G401 (cell line): ENCODE results near the gene CAMK4. TPM values are rescaled to one million over a fixed set of nuclear protein-coding genes. Genes with fewer than 3 reads are reported as not detected.

Experiments used
- DNase-seq: peaks from one replicate; pipeline ENCODE4 v3.0.0-alpha.2; 2015; ENCODE audit warnings: low spot score
- in situ Hi-C: cut with HindIII; loops from 2 replicates; pipeline ENCODE4 v1.10.0; 2016; ENCODE audit warnings: low sequenced_read_pairs, mixed read lengths
- total RNA-seq: library from RNA; depleted of rRNA; stranded (reverse); fragments of >200 nt; shearing (Covaris generic); gene quantifications from 2 replicates; pipeline ENCODE4 v1.2.3, GENCODE V29; 2014

Gene CAMK4
- total RNA-seq, 1 experiment from 2014 or later = not detected

DNA sequence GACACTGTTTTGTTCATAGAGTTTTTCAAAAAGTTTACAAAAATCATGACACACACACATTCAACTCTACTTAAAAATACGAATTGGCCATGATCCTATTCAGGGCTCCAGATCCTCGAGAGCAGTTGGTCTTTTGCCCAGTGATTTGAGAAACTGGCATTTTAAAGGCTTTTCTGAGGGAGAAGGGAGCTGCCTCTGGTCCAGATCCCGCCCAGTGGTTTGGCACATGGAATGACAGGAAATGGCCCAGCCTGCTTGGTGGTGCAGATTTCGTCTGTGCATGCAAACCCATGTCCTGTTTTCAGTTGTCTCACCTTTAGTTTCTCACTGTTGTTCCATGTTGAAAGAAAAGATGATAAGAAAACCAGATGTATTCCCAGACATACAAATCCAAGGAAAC, 3.6 kb downstream of the CAMK4 start:
- peak; percentile 75 for DNase-seq
- in situ Hi-C loops = no loop called here

DNA sequence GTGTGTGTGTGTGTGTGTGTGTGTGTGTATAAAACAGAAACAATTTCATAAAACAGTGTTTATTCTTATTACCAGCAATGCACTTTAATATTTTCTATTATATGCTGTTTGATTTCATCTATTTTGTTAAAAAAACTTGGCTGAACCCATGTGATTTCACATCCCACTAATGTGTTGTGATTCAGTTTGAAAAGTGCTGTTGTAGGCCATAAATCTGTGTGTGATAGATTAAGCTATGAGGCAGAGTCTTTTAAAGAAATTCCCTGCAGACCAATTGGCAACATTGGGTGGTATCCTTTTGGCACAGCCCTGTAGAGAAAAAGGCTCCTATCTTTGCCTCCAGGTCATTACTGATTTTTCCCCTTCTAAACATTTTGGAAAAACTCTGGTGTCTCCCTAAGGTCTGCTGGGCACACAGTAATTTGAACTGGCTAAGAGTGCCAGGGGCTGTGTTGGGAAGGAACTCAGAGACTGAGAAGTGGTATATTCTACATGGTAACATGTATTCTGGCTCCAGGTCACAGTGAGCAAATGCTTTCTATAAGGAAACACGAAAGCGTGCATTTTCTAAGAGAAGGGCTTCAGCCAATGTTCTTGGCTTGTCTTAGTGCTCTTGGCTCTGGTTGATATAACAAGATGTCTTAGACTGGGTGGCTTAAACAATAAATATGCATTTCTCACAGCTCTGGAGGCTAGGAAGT, 4.5 kb downstream of the CAMK4 start:
- in situ Hi-C loops = no loop called here
- DNase-seq = no peak

DNA sequence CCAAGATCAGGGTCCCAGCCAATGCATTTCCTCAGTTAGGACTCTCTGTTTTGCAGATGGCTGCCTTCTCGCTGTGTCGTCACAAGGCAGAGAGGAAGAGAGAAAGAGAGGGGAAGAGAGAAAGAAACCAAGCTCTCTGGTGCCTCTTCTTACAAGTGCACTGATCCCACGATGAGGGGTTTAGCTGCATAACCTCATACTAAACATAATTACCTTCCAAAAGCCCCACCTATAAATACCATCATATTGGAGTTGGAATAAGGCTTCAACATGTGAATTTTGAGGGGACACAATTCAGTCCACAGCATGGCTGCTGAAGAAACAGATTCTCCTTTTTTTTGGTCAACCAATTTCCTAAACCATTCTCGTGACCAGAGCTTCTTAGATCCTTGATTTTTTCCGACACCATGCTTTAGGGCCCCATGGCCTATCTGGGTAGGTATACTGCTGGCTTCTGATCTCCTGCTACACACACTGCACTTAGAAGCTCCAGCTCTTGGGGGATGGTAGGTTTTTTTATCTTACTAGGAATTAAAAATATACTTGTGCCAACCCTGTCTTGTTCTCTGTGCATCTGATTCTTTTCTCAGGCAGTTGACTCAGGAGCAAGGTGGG, 5.1 kb downstream of the CAMK4 start:
- peak; percentile 47 for DNase-seq
- in situ Hi-C loops = no loop called here

DNA sequence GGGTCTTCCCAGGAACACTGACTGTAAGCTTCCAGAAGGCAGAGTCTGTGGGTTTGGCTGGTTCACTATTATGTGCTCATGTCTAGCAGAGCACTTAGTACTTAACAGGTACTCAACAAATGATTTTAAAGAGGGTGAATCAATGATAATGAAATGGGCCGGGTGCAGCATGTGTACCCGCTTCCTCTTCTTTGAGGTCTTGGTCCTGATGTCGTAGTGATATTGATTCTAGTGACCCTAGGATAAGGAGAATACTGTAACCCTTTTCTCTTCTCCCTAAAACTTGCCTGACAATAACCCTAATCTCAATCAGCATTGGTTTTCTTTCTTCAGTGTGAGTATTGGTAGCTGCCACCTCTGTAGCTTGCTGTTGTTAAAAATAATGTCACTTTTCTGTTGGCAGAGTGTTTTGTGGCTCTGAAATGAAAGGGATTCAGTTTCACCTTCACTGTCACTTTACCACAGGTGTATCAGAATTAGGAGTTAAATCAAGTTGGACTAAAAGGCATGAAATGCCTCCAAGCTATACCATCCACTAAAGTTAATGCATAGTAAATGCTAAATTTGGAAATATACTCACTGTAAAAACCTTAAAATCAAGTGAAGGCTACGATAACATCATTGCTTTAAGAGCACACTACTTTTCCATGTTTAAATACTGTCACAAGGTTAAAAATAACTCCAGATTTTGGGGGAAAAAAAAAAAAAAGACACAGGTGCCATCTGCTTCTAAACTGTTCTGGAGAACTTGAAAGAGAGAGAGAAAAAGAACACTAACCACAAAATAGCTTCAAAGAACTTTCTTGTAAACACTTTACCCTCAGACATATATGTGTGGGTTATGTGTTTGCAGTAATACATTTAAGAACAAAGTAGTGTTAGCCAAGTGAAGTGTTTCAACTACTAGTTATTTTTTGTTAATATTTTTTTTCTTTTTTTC, 6.0 kb downstream of the CAMK4 start:
- DNase-seq = peak; percentile 63
- in situ Hi-C loops = no loop called here

DNA sequence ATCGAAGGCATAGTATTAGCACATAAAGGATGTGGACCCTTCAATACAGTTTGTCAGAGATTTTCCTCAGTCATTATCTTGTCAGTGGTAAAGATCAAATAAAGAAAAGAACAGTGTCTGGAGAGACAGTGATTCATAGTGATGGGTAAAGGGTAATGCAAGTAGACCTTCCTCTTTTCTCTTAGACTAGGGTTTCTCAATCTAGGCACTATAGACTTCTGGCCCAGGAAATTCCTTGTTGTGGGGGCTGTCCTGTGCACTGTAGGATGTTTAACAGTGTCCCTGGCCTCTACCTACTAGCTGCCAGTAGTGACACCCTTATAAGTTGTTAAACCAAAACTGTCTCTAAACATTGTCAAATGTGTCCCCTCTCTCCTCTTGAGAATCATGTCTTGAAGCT, 6.9 kb downstream of the CAMK4 start:
- in situ Hi-C loops = no loop called here

DNA sequence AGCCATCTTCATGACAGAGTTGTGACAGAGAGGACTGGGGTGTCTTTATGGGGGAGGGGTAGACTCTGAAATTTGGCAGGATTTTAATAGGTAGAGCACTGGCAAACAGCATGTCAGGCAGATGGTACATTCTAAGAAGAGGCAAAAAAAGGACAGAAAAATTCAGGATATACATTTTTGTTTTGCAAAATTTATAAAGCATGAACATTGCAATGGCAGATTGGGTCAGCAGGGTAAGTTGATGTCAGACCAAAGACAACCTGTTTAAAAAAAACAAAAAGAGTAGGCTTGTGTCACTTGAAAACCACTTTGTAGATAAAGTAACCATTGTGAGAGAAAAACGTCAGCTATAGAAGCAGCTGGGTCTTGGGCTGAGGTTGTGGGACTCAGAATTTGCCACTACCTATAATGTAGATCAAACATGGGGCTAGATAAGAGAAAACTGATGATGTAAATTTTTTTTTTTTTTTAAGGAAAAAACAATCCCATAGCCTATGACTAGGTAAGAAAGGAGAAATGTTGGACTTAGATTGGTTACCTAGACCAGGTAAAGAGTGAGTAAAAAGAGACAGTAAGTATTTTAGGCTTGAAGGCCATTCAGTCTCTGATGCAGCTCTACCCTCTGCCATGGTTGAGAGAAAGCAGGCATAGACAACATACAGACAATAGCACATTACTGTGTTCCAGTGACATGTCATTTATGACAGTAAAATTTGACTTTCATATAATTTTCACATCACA, 8.3 kb downstream of the CAMK4 start:
- in situ Hi-C loops = no loop called here
- peak; percentile 92 for DNase-seq

More for the DNA sequence above, 6.9 kb downstream of the CAMK4 start:
- DNase-seq = peak; percentile 50

DNA sequence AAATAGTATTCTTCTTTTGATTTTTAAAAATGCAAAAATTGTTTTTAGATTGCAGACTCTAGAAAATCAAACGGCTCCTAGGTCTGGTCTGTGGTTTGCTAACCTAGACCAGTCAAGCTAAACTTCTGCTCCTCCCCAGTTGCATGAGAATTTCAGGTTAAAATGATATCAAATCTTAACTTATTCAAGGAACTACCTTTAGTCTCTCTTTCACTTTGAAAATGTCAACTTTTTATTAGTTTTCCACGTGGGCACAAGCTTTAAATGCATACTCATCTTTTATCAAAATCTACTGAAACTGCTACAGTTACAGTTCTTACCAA, 8.8 kb downstream of the CAMK4 start:
- DNase-seq = no peak
- in situ Hi-C loops = no loop called here

DNA sequence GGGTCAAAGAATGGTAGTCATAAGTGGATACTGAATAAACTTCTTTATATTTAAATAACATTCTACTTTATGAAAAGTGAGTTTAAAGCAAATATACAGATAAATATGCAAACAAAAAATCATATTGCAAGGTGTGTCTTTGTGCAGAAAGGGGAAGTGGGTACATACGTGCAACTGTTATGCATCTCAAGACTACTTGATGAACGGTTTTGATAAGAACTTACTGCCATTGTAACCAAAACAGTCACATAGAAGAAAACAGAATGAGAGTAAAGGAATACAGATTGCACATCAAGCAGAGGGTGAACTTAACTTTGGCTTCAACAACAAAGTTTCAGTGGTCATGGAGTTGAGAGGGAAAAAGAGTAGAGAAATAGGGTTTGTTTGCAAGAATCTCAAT, 9.9 kb downstream of the CAMK4 start:
- in situ Hi-C loops = no loop called here

DNA sequence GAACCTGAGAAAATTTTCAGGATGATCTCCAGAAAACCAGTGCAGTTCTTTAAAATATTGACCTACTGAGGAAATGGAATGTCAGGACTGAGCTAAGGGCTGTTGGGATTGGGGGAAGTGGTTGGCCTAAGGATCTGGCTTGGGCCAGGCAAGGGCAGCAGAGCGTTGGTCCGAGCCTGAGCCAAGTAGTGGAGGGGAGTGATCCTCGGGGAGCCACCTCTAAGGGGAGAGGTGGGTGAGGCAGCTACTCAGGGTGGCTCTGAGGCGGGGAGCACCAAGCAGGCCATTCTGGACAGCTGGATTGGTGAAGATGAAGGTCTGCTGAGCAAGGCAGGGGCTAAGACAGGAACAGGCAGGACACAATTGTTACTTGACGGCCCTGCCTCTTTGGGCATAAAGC, 11.5 kb downstream of the CAMK4 start:
- in situ Hi-C loops = no loop called here
- DNase-seq = no peak

More for the DNA sequence above, 9.9 kb downstream of the CAMK4 start:
- DNase-seq = no peak

DNA sequence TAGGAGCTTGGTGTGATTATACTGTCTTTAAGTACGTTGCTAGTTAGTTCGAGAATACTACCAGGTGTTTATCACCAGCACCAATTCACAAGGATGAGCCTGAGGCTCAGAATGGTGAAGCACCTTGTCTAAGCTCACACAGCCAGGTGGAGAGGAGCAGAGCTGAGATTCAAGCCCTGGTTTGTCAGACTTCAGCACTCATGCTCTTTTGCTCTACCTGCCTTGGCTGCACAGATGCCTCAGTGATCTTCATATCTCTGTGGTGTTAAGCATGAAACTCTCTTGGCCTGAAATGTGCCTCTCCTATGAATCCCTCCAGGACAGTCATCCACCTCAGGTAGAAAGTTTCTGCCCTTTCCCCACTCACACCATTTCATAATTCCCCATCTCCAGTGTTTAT, 12.2 kb downstream of the CAMK4 start:
- in situ Hi-C loops = no loop called here
- peak; percentile 24 for DNase-seq

DNA sequence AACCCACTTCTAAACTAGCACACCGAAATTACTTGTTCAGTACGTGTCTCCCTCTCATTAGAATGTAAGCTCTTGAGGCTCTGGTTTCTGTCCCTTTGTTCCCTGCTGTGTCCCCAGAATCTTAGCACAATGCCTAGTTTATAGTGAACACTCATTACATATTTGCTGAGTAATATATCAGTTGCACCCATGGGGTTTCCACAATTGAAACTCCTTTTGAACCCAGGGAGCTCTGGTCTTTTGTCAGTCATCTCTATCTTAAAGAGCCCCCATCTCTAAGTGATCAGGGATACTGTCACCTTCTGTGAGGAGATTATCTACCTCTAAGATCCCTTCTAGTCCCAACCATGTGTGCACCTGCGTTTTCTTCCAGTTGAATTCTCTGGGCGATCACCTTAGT, 12.8 kb downstream of the CAMK4 start:
- no peak for DNase-seq
- in situ Hi-C loops = no loop called here

DNA sequence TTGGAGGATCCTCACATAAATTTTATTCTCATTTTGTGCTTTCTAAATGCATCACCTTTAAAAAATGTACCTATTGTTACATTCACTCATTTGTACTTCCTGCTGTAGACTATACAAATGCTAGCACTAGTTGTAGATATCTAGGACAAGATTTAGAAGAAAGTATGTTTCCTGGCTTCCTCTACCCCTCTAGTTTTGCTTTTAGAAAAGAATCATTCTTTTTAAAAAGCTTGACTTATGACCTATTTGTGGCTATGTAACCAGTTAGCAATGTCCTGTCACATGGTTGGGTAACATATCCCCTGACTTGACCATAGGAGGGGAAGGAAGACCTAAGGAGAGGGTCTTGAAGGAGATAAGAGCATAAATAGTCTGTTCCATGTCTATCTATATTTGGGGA, 13.3 kb downstream of the CAMK4 start:
- DNase-seq = no peak
- in situ Hi-C loops = no loop called here

DNA sequence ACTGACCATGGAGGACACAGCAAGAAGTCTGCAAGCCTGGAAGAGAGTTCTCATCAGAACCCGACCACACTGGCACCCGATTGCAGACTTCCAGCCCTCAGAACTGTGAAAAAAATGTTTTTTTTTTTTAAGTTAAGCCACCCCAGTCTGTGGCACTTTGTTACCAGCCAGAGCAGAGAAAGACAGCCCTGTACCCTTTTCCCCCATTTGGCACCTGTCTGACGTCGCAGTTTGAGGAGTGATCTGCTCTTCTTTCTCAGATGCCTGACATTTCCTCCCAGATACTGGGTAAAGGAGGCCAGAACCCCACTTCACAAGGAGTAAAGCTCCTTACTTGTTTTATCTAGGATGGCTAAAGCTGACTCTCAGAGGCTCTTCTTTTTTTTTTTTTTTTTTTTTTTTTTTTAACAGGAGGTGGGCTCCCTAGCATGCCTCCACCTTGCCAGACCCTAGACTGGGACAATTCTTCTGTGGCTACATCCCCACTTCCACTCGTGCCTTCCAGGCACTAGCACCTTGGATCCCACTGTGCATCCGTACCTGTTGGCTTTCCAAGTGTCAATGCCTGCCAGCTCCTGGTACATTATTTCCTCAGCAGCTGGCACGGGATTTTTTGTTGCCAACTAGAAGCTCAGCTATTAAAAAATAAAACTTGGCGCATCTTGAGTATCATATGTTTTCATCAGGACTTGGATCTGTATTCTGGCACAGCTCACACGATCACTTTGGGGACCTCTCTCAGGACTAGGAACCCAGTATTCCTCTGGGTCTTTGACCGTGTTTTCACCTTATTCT, 14.4 kb downstream of the CAMK4 start:
- DNase-seq = peak; percentile 98
- in situ Hi-C loops = no loop called here

DNA sequence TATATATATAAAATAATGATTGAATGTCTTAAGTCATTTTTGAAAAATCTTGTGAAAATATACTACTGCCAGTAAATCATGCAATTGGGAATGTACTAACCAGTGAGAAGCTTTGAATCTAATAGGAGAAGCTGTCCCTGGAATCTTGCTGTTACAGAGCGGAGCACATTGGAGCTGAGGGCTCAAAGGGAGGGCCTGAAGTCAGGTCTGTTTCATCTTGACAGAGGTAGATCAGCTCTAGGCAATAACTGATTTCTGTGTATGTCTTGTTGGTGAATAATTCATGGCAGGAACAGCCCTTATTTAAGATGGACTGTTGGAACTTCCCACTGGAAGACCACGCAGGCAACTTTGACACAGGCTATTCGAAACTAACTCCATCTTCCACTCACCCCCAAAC, 17.5 kb downstream of the CAMK4 start:
- DNase-seq = peak; percentile 68
- in situ Hi-C loops = no loop called here

DNA sequence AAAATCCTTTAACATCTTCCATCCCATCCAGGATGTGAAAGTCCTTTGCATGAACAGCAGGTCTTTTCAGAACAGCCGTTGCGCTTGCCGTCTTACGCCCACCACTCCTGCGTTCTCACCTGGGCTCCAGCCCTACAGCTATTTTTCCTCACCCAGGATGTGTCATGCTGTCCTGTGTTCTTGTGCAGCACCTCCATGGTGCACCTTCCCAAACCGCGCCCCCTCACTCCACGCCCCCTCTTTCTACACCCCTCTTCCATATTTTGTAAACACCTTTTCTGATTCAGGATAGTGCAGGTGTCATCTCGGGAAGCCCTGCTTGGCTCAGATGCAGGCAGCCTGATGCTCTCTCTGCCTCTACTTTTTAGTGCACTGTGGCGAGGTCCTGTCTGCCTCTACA, 18.4 kb downstream of the CAMK4 start:
- in situ Hi-C loops = no loop called here
- peak; percentile 39 for DNase-seq

DNA sequence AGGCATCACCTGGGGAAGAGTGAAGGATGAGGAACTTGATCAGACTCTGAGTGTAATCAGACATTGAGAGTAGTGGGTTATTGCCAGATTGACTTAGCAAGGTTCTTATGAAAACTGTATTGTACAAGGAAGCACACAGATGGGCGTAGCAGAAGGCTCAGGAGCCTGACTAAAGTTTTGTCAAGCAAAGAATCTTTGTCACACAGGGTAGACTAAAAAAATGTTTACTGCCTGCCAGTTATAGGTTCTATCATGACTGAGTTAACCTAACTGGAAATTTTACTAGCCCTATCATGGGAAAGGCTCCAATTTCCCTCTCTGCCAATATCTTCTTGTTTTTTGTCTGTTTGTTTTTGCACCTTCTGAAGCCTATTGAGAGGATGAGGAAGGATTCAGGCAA, 19.1 kb downstream of the CAMK4 start:
- peak; percentile 70 for DNase-seq
- in situ Hi-C loops = no loop called here

DNA sequence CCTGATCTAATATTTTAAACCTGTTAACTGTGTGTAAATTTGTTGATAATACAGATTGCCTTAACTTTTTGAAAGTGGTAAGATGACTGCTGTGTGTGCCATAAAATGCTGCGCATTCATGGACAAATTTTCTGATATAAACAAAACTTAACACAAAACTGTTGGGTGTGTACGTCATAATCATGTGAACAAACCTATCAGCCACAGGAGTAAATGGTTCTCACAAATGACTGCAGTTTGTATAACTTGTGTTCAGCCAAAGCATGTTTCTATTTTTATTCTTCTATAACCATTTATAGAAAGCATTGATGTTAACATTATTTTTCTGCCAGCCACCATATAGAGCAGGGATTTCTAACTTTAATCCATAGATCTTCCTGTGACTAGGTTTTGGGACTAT, 21.5 kb downstream of the CAMK4 start:
- no peak for DNase-seq
- in situ Hi-C loops = no loop called here

DNA sequence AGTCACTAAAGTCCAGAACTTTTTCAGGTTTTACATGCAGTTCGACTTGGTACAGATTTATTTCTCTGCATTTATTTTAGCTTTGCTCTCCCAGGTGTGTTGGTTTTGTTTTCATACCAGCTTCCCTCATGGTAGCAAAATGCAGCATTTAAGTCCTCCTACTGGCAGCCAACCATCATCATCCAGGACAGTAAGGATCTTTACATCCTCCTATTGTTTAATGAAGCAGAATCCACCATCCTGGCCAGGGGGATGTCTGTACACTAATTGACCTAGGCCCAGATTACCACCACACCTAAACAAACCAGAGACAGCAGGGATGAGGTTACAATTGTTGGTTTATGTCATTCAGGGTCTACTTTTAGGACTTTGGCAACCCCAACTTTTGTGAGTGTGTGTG, 22.3 kb downstream of the CAMK4 start:
- DNase-seq = no peak
- in situ Hi-C loops = no loop called here

DNA sequence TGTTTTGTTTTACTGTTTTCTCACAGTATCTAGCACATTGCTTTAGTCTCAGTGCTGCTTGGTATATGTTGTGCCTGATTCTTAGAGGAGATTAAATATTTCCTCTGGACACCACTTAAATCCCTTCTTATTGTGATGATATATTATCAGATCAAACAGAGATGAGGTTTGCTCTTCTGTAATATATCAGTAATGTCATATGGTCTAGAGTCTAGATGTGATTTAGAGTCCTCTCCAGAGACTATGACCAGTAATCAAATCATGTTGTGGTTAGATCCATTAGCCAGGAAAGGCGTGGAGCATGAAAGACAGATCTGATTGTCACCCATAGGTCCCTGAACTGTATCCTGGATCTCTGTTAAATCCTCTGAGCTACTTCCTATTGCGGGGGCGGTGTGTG, 24.4 kb downstream of the CAMK4 start:
- DNase-seq = peak; percentile 45
- in situ Hi-C loops = no loop called here
